ENCODE data around the gene ITM2B.

GRCh38 chr13:48184260-48184659, 48.7 kb upstream of the ITM2B start:
- TF ChIP-seq EZH2 (IDR thresholded peaks at IDR 0.05; ENCODE audit: low read length), result no peak
- TF ChIP-seq, protein P1, sequence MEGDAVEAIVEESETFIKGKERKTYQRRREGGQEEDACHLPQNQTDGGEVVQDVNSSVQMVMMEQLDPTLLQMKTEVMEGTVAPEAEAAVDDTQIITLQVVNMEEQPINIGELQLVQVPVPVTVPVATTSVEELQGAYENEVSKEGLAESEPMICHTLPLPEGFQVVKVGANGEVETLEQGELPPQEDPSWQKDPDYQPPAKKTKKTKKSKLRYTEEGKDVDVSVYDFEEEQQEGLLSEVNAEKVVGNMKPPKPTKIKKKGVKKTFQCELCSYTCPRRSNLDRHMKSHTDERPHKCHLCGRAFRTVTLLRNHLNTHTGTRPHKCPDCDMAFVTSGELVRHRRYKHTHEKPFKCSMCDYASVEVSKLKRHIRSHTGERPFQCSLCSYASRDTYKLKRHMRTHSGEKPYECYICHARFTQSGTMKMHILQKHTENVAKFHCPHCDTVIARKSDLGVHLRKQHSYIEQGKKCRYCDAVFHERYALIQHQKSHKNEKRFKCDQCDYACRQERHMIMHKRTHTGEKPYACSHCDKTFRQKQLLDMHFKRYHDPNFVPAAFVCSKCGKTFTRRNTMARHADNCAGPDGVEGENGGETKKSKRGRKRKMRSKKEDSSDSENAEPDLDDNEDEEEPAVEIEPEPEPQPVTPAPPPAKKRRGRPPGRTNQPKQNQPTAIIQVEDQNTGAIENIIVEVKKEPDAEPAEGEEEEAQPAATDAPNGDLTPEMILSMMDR (optimal IDR thresholded peaks at IDR 0.05 in 1 of 3, IDR thresholded peaks at IDR 0.05 in 1 of 3, conservative IDR thresholded peaks at IDR 0.05 in 1 of 3; ENCODE audit: extremely low read depth in 1 of 3, insufficient read depth in 2 of 3, low read length in 3 of 3), result no peak
